Spleen (tissue), 7 donors: Measurements from ENCODE around the gene OST4.

Experiments
- POLR2A ChIP-seq, 3 donors: fragments of 450-650 bp; IDR thresholded peaks; one replicate each; pipeline ENCODE4 v1.5.1; 2017; ENCODE audit warnings: antibody characterized with exemption in 3 of 3, mild to moderate bottlenecking in 1 of 3
- POLR2AphosphoS5 ChIP-seq, 3 donors: sonication (generic); formaldehyde crosslinking; IDR thresholded peaks; one replicate each; pipeline ENCODE4 v1.5.1; 2017; ENCODE audit warnings: antibody characterized with exemption in 3 of 3
- TF ChIP-seq, protein P1 (sequence below), 11 experiments: fragments of 200-600 bp in 7 of 11; fragments of 450-650 bp in 4 of 11; sonication (generic) in 4 of 11; IDR thresholded peaks in 8 of 11; conservative IDR thresholded peaks in 3 of 11; 1 replicate in 7 of 11; 2 replicates in 4 of 11; pipeline versions ENCODE4 v1.4.0 to v1.8.0; 2016 to 2021; ENCODE audit warnings: antibody characterized with exemption in 11 of 11, inconsistent platforms in 4 of 11, mild to moderate bottlenecking in 1 of 11
- donor health status: DM: no; HTN: no; CAD: no; lungs with moderate emphysema.
- donor health status: DM: no; HTN: no; CAD: no.
- donor health status: DM: no; HTN: no; CAD: no.

DNA sequence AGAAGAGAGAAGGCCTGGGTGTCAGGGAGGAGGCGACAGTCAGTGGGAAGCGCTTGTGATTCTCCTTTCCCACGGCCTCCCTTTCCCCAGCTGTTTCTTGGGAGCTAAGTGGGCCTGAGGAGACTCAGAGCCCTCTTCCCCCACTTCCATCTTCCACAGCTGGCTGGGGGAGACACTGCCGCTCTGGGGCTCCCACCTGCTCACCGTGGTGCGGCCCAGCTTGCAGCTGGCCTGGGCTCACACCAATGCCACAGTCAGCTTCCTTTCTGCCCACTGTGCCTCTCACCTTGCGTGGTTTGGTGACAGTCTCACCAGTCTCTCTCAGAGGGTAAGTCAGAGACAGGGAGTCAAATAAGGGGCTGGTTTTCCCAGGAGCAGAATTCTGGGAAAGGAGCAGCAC lies 31.6 kb downstream of the OST4 start:
- TF ChIP-seq, protein P1, sequence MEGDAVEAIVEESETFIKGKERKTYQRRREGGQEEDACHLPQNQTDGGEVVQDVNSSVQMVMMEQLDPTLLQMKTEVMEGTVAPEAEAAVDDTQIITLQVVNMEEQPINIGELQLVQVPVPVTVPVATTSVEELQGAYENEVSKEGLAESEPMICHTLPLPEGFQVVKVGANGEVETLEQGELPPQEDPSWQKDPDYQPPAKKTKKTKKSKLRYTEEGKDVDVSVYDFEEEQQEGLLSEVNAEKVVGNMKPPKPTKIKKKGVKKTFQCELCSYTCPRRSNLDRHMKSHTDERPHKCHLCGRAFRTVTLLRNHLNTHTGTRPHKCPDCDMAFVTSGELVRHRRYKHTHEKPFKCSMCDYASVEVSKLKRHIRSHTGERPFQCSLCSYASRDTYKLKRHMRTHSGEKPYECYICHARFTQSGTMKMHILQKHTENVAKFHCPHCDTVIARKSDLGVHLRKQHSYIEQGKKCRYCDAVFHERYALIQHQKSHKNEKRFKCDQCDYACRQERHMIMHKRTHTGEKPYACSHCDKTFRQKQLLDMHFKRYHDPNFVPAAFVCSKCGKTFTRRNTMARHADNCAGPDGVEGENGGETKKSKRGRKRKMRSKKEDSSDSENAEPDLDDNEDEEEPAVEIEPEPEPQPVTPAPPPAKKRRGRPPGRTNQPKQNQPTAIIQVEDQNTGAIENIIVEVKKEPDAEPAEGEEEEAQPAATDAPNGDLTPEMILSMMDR (IDR thresholded peaks at IDR 0.05 in 8 of 11, conservative IDR thresholded peaks at IDR 0.05 in 3 of 11) = no peak
- TF ChIP-seq POLR2A (IDR thresholded peaks at IDR 0.05) (no peak), POLR2AphosphoS5 (IDR thresholded peaks at IDR 0.05) (no peak)
